ENCODE results near the gene PLA2G10. TPM values are rescaled to one million over a fixed set of nuclear protein-coding genes. Genes with fewer than 3 reads are reported as not detected.

The PLA2G10 gene
- total and polyA plus RNA-seq, 2 experiments from 2014 or later: 0.30 to 2.3 TPM

GRCh38 chr16:14672403-14672971 lies 21.6 kb downstream of the PLA2G10 start:
- no peaks in the 10 kb centered on the region for H4K20me1 ChIP-seq (ENCODE audit: insufficient read depth, poor library complexity, severe bottlenecking)
- H3K79me2 ChIP-seq: no peaks in the 10 kb centered on the region
- no peak for DNase-seq (ENCODE audit: low spot score)
- H3K36me3 ChIP-seq (replicated peaks; ENCODE audit: insufficient read depth, low read depth): no peaks in the 10 kb centered on the region
- TF ChIP-seq, protein P1, sequence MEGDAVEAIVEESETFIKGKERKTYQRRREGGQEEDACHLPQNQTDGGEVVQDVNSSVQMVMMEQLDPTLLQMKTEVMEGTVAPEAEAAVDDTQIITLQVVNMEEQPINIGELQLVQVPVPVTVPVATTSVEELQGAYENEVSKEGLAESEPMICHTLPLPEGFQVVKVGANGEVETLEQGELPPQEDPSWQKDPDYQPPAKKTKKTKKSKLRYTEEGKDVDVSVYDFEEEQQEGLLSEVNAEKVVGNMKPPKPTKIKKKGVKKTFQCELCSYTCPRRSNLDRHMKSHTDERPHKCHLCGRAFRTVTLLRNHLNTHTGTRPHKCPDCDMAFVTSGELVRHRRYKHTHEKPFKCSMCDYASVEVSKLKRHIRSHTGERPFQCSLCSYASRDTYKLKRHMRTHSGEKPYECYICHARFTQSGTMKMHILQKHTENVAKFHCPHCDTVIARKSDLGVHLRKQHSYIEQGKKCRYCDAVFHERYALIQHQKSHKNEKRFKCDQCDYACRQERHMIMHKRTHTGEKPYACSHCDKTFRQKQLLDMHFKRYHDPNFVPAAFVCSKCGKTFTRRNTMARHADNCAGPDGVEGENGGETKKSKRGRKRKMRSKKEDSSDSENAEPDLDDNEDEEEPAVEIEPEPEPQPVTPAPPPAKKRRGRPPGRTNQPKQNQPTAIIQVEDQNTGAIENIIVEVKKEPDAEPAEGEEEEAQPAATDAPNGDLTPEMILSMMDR (IDR thresholded peaks at IDR 0.05; ENCODE audit: poor library complexity): no peak
- TF ChIP-seq EZH2phosphoT487 (IDR thresholded peaks at IDR 0.05; ENCODE audit: low read depth, severe bottlenecking, unreplicated experiment) (no peak), EZH2 (IDR thresholded peaks at IDR 0.05; ENCODE audit: borderline replicate concordance) (no peak)
- no peak overlapping the region for H2AFZ ChIP-seq
- H3K9me3 ChIP-seq (ENCODE audit: low read depth): no peaks in the 10 kb centered on the region
- no peaks in the 10 kb centered on the region for H3K9me2 ChIP-seq (replicated peaks; ENCODE audit: insufficient read depth)
- no peak overlapping the region for H3K27ac ChIP-seq
- WGBS (ENCODE audit: low lambda C conversion rate, missing lambda C conversion rate): 61% methylated on average over 7 of the region's 7 CpGs
- H3K27me3 ChIP-seq: no peaks in the 10 kb centered on the region
- H3K4me3 ChIP-seq: no peak overlapping the region
- H3K4me1 ChIP-seq (ENCODE audit: insufficient read depth): peaks cover 4% of the 10 kb centered on the region
- no peak overlapping the region for H3K4me2 ChIP-seq

GRCh38 chr16:14669776-14670175 lies 24.3 kb downstream of the PLA2G10 start:
- no peaks in the 10 kb centered on the region for H3K27me3 ChIP-seq
- H3K27ac ChIP-seq: no peak overlapping the region
- no peak for DNase-seq (ENCODE audit: low spot score)
- no peaks in the 10 kb centered on the region for H3K79me2 ChIP-seq
- H4K20me1 ChIP-seq (ENCODE audit: insufficient read depth, poor library complexity, severe bottlenecking): no peaks in the 10 kb centered on the region
- peaks cover 4% of the 10 kb centered on the region for H3K4me1 ChIP-seq (ENCODE audit: insufficient read depth)
- H3K9me3 ChIP-seq (ENCODE audit: low read depth): no peaks in the 10 kb centered on the region
- H2AFZ ChIP-seq: no peak overlapping the region
- H3K4me2 ChIP-seq: no peak overlapping the region
- no peaks in the 10 kb centered on the region for H3K9me2 ChIP-seq (replicated peaks; ENCODE audit: insufficient read depth)
- no peaks in the 10 kb centered on the region for H3K36me3 ChIP-seq (replicated peaks; ENCODE audit: insufficient read depth, low read depth)
- TF ChIP-seq EZH2phosphoT487 (IDR thresholded peaks at IDR 0.05; ENCODE audit: low read depth, severe bottlenecking, unreplicated experiment) (no peak), EZH2 (IDR thresholded peaks at IDR 0.05; ENCODE audit: borderline replicate concordance) (no peak)
- TF ChIP-seq, protein P1 (IDR thresholded peaks at IDR 0.05; ENCODE audit: poor library complexity): no peak
- no peak overlapping the region for H3K4me3 ChIP-seq
- 96% methylated on average over 4 of the region's 4 CpGs for WGBS (ENCODE audit: low lambda C conversion rate, missing lambda C conversion rate)

- 94% methylated on average over 7 of the region's 7 CpGs for WGBS (ENCODE audit: low lambda C conversion rate, missing lambda C conversion rate)
- Histone ChIP-seq H3K27ac (no peak overlapping the region), H3K36me3 (replicated peaks; ENCODE audit: insufficient read depth, low read depth) (no peaks in the 10 kb centered on the region), H3K27me3 (no peaks in the 10 kb centered on the region), H3K79me2 (no peaks in the 10 kb centered on the region), H3K4me3 (no peak overlapping the region), H3K4me2 (no peak overlapping the region), H3K9me2 (replicated peaks; ENCODE audit: insufficient read depth) (no peaks in the 10 kb centered on the region), H4K20me1 (ENCODE audit: insufficient read depth, poor library complexity, severe bottlenecking) (no peaks in the 10 kb centered on the region), H2AFZ (no peak overlapping the region), H3K4me1 (ENCODE audit: insufficient read depth) (peaks cover 4% of the 10 kb centered on the region), H3K9me3 (ENCODE audit: low read depth) (no peaks in the 10 kb centered on the region)
- DNase-seq (ENCODE audit: low spot score): no peak
- TF ChIP-seq EZH2 (IDR thresholded peaks at IDR 0.05; ENCODE audit: borderline replicate concordance) (no peak), EZH2phosphoT487 (IDR thresholded peaks at IDR 0.05; ENCODE audit: low read depth, severe bottlenecking, unreplicated experiment) (no peak)
- TF ChIP-seq, protein P1 (IDR thresholded peaks at IDR 0.05; ENCODE audit: poor library complexity): no peak
These were observed 25.4 kb downstream of the PLA2G10 start for GRCh38 chr16:14668556-14669223.
